OCI-LY7 (cell line): ENCODE data around the gene ZC3H4. TPM values are rescaled to one million over a fixed set of nuclear protein-coding genes. Genes with fewer than 3 reads are reported as not detected.

Experiments
- BruUV-seq: library from RNA; stranded (reverse); fragments of 400-500 nt; replicated peaks from 2 replicates; lab custom pipeline; 2021; lab: Mats Ljungman, UMichigan
- CTCF ChIA-PET: fragments of 300-600 bp; sonication (Branson Sonifier 250); formaldehyde crosslinking; loops from one replicate; lab custom pipeline; 2022; ENCODE audit warnings: antibody characterized with exemption; ENCODE audit not compliant: unreplicated experiment; lab: Charles Lee
- POLR2A ChIA-PET: fragments of 300-600 bp; sonication (Branson Sonifier 250); formaldehyde crosslinking; loops from one replicate; lab custom pipeline; 2022; ENCODE audit warnings: antibody characterized with exemption; lab: Charles Lee
- DNase-seq: peaks from one replicate; pipeline ENCODE4 v3.0.0-alpha.2; 2015; ENCODE audit warnings: low spot score
- H2AFZ ChIP-seq: fragments of 200-600 bp; sonication (generic), shearing (Covaris generic); 2 replicates; pipeline ENCODE4 v1.6.1; 2014; ENCODE audit warnings: mild to moderate bottlenecking, antibody characterized with exemption, low read length, moderate library complexity
- H3K27ac ChIP-seq: fragments of 200-600 bp; sonication (generic); 2 replicates; pipeline ENCODE4 v1.5.1; 2014; ENCODE audit warnings: mixed run types, low read depth, mild to moderate bottlenecking, moderate library complexity, low read length, inconsistent platforms; ENCODE audit not compliant: poor library complexity, severe bottlenecking
- H3K36me3 ChIP-seq: fragments of 200-600 bp; sonication (generic); 2 replicates; pipeline ENCODE4 v1.6.1; 2014; ENCODE audit warnings: mild to moderate bottlenecking, antibody characterized with exemption, low read length, moderate library complexity, mixed read lengths; ENCODE audit not compliant: insufficient read depth
- H3K4me1 ChIP-seq: fragments of 200-600 bp; sonication (generic); 2 replicates; pipeline ENCODE4 v1.5.1; 2014; ENCODE audit warnings: mild to moderate bottlenecking, low read length; ENCODE audit not compliant: insufficient read depth, poor library complexity, severe bottlenecking
- H3K4me2 ChIP-seq: fragments of 200-600 bp; sonication (generic); 2 replicates; pipeline ENCODE4 v1.6.1; 2014; ENCODE audit warnings: mild to moderate bottlenecking, low read length
- H3K4me3 ChIP-seq: fragments of 200-600 bp; sonication (generic); 2 replicates; pipeline ENCODE4 v1.5.1; 2014; ENCODE audit warnings: mild to moderate bottlenecking, low read depth, low read length; ENCODE audit not compliant: poor library complexity, severe bottlenecking
- H3K79me2 ChIP-seq: fragments of 200-600 bp; sonication (generic); 2 replicates; pipeline ENCODE4 v1.6.1; 2016; ENCODE audit warnings: low read depth, mild to moderate bottlenecking, low read length, moderate library complexity, mixed read lengths; ENCODE audit not compliant: insufficient read depth
- H3K9me2 ChIP-seq: fragments of 200-600 bp; sonication (generic); 2 replicates; pipeline ENCODE4 v1.6.1; 2016; ENCODE audit warnings: mild to moderate bottlenecking, low read length, mixed read lengths; ENCODE audit not compliant: insufficient read depth
- H3K9me3 ChIP-seq: fragments of 200-600 bp; sonication (generic); 2 replicates; pipeline ENCODE4 v1.6.1; 2014; ENCODE audit warnings: mild to moderate bottlenecking, mixed run types, low read length, mixed read lengths
- H4K20me1 ChIP-seq: fragments of 200-600 bp; sonication (generic); 2 replicates; pipeline ENCODE4 v1.6.1; 2014; ENCODE audit warnings: mild to moderate bottlenecking, antibody characterized with exemption, low read length, moderate library complexity, mixed read lengths; ENCODE audit not compliant: insufficient read depth
- CTCF ChIP-seq: fragments of 200-600 bp; sonication (generic); conservative IDR thresholded peaks from 2 replicates; pipeline ENCODE4 v1.5.1; 2014; ENCODE audit warnings: mild to moderate bottlenecking, antibody characterized with exemption, low read length, moderate library complexity, mixed read lengths
- EZH2phosphoT487 ChIP-seq: fragments of 200-600 bp; sonication (generic); IDR thresholded peaks from 2 replicates; pipeline ENCODE4 v1.6.1; 2018; ENCODE audit warnings: low read depth, borderline replicate concordance, mild to moderate bottlenecking, mixed run types, antibody characterized with exemption, low read length, moderate library complexity, mixed read lengths
- intact Hi-C: fragments of 100-400 bp; cut with micrococcal nuclease; formaldehyde crosslinking; loops from one replicate; pipeline ENCODE4 v1.10.0; 2022; ENCODE audit not compliant: unreplicated experiment
- total RNA-seq, 2 experiments: library from RNA; depleted of rRNA in 1 of 2; stranded (reverse); fragments of >200 nt in 1 of 2; shearing (Covaris generic) in 1 of 2; gene quantifications; 2 replicates each; pipeline ENCODE4 v1.2.3, GENCODE V29; 2014 to 2022

Gene ZC3H4
- total RNA-seq, 2 experiments from 2014 or later = 23.0 to 76.8 TPM

DNA sequence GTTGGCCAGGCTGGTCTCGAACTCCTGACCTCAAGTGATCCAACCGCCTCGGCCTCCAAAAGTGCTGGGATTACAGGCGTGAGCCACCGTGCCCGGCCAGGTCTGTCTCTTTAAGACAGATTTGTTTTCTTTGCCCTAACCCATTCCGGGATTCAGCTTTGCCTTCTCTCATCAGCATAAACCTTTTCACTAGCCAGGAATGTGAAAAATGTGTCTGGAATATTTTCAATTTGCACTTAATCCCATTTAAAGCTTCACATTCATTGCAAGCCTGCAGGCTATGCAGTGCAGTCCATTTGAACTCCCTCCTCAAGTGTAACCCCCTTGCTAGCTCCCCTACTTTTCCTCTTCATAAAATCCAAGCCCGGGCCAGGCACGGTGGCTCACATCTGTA is 64.3 kb downstream of the ZC3H4 start:
- CTCF ChIA-PET = no interaction called here
- intact Hi-C loops = no loop called here
- Histone ChIP-seq H3K36me3 (peaks cover 12% of the 10 kb centered on the region), H3K4me1 (peaks cover 12% of the 10 kb centered on the region), H3K79me2 (peaks cover 12% of the 10 kb centered on the region; the same call in 1 of the 2 replicates), H3K27ac (no peak overlapping the region), H3K9me3 (no peaks in the 10 kb centered on the region), H3K4me2 (peak overlapping the region; percentile 28), H3K9me2 (no peaks in the 10 kb centered on the region), H4K20me1 (no peaks in the 10 kb centered on the region), H2AFZ (peak overlapping the region; percentile 67; the same call in 1 of the 2 replicates), H3K4me3 (peak overlapping the region; percentile 47)
- BruUV-seq = no TSS peak
- POLR2A ChIA-PET = no interaction called here
- no peak for DNase-seq
- TF ChIP-seq EZH2phosphoT487 = no peak

DNA sequence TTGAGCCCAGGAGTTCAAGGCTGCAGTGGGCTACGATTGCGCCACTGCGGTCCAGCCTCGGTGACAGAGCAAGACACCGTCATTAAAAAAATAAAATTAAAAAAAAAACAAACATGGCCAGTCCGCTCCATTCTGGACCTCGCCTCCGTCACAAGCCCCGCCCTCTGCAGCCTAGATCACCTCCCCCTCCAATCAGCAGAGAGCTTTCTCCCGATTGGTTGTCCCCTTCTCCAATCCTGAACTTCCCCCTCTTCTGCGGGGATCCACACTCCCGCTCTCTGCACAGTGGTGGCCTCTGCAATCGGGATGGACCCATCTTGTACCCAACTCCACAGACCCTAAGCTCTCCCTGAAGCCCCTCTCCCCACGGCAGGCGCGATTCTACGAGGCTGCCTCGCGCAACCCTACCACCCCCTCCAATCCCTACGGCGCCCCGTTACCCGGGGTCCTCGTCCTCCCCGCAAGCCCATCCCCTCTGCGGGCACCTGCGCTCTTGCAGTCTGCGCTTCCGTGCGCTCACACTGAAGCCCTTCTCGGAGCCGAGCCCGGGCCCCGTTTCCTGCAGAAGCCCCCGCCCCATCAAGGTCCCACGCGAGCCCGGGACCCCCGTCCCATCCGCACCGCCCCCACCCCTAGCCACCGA is 65.7 kb downstream of the ZC3H4 start:
- TF ChIP-seq CTCF (no peak), EZH2phosphoT487 (no peak)
- intact Hi-C loops = no loop called here
- no peaks in the 10 kb centered on the region for H4K20me1 ChIP-seq
- peak overlapping the region; percentile 36 for H3K27ac ChIP-seq
- peaks cover 12% of the 10 kb centered on the region for H3K4me1 ChIP-seq
- DNase-seq = peak; percentile 86
- BruUV-seq = no TSS peak
- peaks cover 12% of the 10 kb centered on the region for H3K36me3 ChIP-seq
- H3K9me3 ChIP-seq = no peaks in the 10 kb centered on the region
- POLR2A ChIA-PET = interaction anchor here (0.5 to 0.7 kb wide), 6 partner anchors 56 to 637 kb away, joined by 3 to 5 read pairs (median 4); partner anchors contain the start of gene ARHGAP35
- CTCF ChIA-PET = no interaction called here
- H2AFZ ChIP-seq = peak overlapping the region; percentile 73; the same call in 1 of the 2 replicates
- H3K4me2 ChIP-seq = peak overlapping the region; percentile 78
- H3K9me2 ChIP-seq = no peaks in the 10 kb centered on the region
- H3K4me3 ChIP-seq = peak overlapping the region; percentile 89
- H3K79me2 ChIP-seq = peaks cover 12% of the 10 kb centered on the region; the same call in 1 of the 2 replicates

GRCh38 chr19:47047272-47047762 is 66.3 kb downstream of the ZC3H4 start:
- ChIA-PET POLR2A (interaction anchor here (0.5 to 0.7 kb wide), 2 partner anchors 186 to 574 kb away, joined by 4 to 5 read pairs; partner anchors contain the start of gene ARHGAP35), CTCF (no interaction called here)
- no peak for TF ChIP-seq CTCF
- no peak for TF ChIP-seq EZH2phosphoT487
- H3K9me3 ChIP-seq = no peaks in the 10 kb centered on the region
- H3K36me3 ChIP-seq = peaks cover 12% of the 10 kb centered on the region
- no peak for DNase-seq
- peak overlapping the region; percentile 78 for H3K4me2 ChIP-seq
- intact Hi-C loops = no loop called here
- no TSS peak for BruUV-seq
- H3K9me2 ChIP-seq = no peaks in the 10 kb centered on the region
- no peak overlapping the region for H3K27ac ChIP-seq
- no peaks in the 10 kb centered on the region for H4K20me1 ChIP-seq
- no peak overlapping the region for H2AFZ ChIP-seq
- H3K4me1 ChIP-seq = peaks cover 12% of the 10 kb centered on the region
- H3K79me2 ChIP-seq = peaks cover 12% of the 10 kb centered on the region; the same call in 1 of the 2 replicates
- H3K4me3 ChIP-seq = peak overlapping the region; percentile 89
